Epithelial cell of esophagus (primary cell): ENCODE data around the gene EIF4B.
"Not testable (repeated sequence)": the region's sequence is repeated elsewhere in the genome, so short reads cannot be mapped to it uniquely, and the experiment has no call there.

Source experiments
- DNase-seq: peaks from one replicate; pipeline ENCODE4 v3.0.0; 2010; ENCODE audit warnings: low read depth
- H3K4me3 ChIP-seq: 2 replicates; pipeline ENCODE4 v1.5.1; 2011; ENCODE audit warnings: mild to moderate bottlenecking, low read length, control low read depth
- TF ChIP-seq, protein P1 (sequence below): IDR thresholded peaks from 2 replicates; pipeline ENCODE4 v1.5.1; 2011; ENCODE audit warnings: low read depth, mild to moderate bottlenecking, low read length, control low read depth, inconsistent platforms; ENCODE audit not compliant: insufficient read depth; ENCODE audit errors: missing control alignments

The EIF4B gene

DNA sequence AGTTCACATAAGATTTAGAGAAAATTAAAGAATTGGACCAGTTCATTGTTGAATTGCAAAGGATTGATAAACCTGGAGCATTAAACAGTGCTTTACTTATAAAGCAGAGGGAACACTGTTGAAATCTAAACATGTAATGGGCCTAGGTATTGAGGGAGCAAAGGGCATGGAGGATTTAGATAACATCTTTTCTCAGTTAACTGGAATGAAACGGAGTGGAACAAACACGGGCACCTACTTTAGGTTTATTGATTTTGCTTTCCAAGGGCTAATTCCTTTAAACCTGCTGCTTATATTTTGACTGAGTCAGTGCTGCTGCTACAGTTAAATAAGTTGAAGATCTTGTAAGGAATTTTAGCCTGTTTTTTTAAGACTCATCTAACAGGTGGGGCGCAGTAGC lies 5.6 kb downstream of the EIF4B start:
- H3K4me3 ChIP-seq, result no peak overlapping the region
- TF ChIP-seq, protein P1, sequence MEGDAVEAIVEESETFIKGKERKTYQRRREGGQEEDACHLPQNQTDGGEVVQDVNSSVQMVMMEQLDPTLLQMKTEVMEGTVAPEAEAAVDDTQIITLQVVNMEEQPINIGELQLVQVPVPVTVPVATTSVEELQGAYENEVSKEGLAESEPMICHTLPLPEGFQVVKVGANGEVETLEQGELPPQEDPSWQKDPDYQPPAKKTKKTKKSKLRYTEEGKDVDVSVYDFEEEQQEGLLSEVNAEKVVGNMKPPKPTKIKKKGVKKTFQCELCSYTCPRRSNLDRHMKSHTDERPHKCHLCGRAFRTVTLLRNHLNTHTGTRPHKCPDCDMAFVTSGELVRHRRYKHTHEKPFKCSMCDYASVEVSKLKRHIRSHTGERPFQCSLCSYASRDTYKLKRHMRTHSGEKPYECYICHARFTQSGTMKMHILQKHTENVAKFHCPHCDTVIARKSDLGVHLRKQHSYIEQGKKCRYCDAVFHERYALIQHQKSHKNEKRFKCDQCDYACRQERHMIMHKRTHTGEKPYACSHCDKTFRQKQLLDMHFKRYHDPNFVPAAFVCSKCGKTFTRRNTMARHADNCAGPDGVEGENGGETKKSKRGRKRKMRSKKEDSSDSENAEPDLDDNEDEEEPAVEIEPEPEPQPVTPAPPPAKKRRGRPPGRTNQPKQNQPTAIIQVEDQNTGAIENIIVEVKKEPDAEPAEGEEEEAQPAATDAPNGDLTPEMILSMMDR, result no peak
- DNase-seq, result no peak

DNA sequence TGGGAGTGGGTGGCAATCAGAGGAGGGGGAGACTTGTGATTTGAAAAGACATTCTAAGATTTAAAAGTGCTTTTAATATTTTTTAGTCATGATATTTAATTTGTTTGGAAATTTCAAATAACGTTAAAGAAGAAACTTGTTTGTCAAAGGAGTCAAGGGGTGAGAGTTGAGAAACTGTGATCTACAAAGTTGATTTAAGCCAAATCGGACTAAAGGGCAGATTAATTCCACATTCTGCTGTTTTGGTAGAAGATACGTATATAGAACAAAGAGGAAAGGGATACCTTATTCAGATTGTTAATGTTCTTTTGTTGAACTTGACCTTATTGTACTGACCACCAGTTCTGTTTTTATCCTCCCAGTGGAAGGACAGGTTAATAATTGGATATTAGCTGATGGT lies 6.7 kb downstream of the EIF4B start:
- TF ChIP-seq, protein P1, result no peak
- H3K4me3 ChIP-seq, result no peak overlapping the region
- no peak for DNase-seq

DNA sequence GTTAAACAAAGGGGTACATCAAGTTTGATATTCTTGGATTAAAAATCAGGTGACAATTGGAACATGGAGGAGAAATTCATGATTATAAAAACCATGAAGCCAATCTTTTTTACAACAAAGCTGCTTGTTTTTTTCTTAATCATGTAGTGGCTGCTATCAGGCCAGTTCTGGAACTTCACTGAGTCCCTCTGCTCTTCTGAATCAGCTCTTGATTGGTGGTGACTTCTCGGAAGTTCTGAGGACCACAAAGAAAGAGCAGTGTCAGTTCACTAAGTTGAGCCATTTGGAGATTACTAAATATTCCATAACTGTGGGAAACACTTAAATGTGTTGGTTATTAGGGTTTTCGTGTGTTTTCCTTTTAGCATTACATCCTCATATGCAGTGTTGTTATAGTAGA lies 8.5 kb downstream of the EIF4B start:
- TF ChIP-seq, protein P1, result no peak
- H3K4me3 ChIP-seq, result no peak overlapping the region
- DNase-seq, result no peak

DNA sequence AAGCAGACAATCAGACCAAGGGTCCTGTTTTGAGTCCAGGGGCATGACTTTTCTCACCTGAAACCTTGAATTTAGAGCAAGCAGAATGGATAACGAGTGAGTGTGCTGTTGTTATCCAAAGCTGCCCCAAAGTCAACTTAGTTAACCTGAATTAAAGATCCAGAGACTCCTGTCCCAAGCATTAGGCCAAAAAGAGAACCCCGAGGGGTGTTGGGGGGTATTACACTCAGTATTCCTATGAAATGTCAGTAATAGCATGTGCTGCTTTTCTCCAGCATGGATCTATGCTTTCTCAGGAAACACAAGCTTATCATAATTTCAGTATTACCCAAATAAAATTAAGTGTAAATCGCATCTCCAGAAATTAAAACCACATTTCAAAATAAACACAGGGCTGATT lies 19.0 kb downstream of the EIF4B start:
- no peak for DNase-seq
- TF ChIP-seq, protein P1, result no peak
- no peak overlapping the region for H3K4me3 ChIP-seq

DNA sequence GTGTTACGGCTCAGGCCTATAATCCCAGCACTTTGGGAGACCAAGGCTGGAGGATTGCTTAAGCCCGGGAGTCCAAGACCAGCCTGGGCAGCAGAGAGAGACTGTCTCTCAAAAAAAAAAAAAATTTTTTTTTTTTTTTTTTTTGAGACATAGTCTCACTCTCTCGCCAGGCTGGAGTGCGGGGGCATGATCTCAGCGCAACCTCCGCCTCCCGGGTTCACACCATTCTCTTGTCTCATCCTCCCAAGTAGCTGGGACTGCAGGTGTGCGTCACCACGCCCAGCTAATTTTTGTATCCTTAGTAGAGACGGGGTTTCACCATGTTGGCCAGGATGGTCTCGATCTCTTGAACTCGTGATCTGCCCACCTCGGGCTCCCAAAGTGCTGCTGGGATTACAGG lies 20.8 kb downstream of the EIF4B start:
- not testable (repeated sequence) for DNase-seq, H3K4me3 ChIP-seq

DNA sequence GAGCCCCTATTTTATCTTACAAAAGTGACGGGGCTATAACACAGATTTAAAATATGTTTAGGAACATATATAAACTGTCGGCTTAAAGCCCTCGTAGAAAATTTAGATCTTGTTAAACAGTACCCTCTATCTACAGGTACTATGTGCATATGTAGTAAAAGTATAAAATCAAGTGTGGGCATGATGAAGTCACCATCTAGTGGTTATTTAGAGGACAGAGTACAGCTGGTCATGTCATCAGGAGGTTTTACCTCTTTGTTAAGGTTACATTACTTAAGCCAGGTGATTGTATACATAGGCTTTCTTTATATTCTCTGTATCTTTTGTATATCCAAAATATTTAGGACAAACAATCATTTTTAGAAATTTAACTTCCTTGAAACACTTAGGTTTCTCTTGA lies 25.4 kb downstream of the EIF4B start:
- no peak overlapping the region for H3K4me3 ChIP-seq
- TF ChIP-seq, protein P1, result no peak
- DNase-seq, result no peak

DNA sequence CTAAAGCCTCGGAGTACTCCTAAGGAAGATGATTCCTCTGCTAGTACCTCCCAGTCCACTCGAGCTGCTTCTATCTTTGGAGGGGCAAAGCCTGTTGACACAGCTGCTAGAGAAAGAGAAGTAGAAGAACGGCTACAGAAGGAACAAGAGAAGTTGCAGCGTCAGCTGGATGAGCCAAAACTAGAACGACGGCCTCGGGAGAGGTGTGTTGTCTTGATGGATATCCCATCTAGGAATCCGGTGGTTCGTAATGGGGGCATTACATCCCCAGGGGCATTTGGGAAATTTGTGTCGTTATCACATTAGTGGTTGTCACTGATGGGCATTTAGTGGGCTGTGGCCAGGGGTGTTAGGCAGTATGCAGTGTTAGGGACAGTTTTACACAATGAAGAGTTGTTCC lies 27.6 kb downstream of the EIF4B start:
- H3K4me3 ChIP-seq, DNase-seq: not testable (repeated sequence)

DNA sequence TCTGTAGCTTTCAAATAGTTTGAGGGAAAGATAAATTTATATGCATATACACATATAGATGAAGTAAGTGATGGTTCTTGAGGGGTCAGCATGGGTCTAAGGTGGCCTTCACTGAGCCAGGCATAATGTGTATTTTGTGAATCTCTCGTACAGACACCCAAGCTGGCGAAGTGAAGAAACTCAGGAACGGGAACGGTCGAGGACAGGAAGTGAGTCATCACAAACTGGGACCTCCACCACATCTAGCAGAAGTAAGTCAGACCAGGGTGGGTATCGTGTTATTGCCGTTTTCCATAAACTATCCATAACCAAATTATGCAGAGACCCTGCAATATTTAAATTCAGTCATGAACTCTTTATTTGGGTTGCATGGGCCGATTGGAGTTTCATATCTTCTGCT lies 28.2 kb downstream of the EIF4B start:
- H3K4me3 ChIP-seq, result no peak overlapping the region
- TF ChIP-seq, protein P1, result no peak
- no peak for DNase-seq
